HepG2 (cell line): ENCODE data around the gene GRB7. TPM values are rescaled to one million over a fixed set of nuclear protein-coding genes. Genes with fewer than 3 reads are reported as not detected.

ENCODE experiments used
- ARNT2 ChIP-seq: sonication (generic); formaldehyde crosslinking; IDR thresholded peaks from 2 replicates; pipeline ENCODE4 v1.8.0; 2022; ENCODE audit warnings: mild to moderate bottlenecking, low read depth, missing genetic modification reagents, moderate library complexity
- FOXA1 ChIP-seq, 2 experiments: fragments of 450-650 bp in 1 of 2; sonication (generic) in 1 of 2; formaldehyde crosslinking in 1 of 2; IDR thresholded peaks; 2 replicates each; pipeline versions ENCODE4 v1.4.0 to v1.6.1; 2016 to 2020; ENCODE audit warnings: missing genetic modification reagents in 1 of 2
- FOXM1 ChIP-seq: sonication (generic); formaldehyde crosslinking; IDR thresholded peaks from 2 replicates; pipeline ENCODE4 v1.5.0; 2020; ENCODE audit warnings: missing genetic modification reagents
- ISX ChIP-seq: sonication (generic); formaldehyde crosslinking; conservative IDR thresholded peaks from 2 replicates; pipeline ENCODE4 v1.5.0; 2020; ENCODE audit warnings: missing genetic modification reagents
- MATR3 ChIP-seq: sonication (generic); formaldehyde crosslinking; IDR thresholded peaks from 2 replicates; pipeline ENCODE4 v1.4.0; 2020; ENCODE audit warnings: missing genetic modification reagents
- MTERF4 ChIP-seq: sonication (generic); formaldehyde crosslinking; IDR thresholded peaks from 2 replicates; pipeline ENCODE4 v1.8.0; 2023; ENCODE audit warnings: mild to moderate bottlenecking, missing genetic modification reagents
- NBN ChIP-seq: fragments of 450-650 bp; conservative IDR thresholded peaks from 2 replicates; pipeline ENCODE4 v1.6.1; 2017
- PRMT3 ChIP-seq: sonication (generic); formaldehyde crosslinking; IDR thresholded peaks from 2 replicates; pipeline ENCODE4 v1.8.1; 2022; ENCODE audit warnings: low read depth, mild to moderate bottlenecking, moderate library complexity, missing genetic modification reagents, borderline replicate concordance
- SSRP1 ChIP-seq: IDR thresholded peaks from 2 replicates; pipeline ENCODE4 v1.6.1; 2016; ENCODE audit warnings: control low read depth
- STAT5B ChIP-seq: sonication (generic); formaldehyde crosslinking; IDR thresholded peaks from 2 replicates; pipeline ENCODE4 v1.4.0; 2020; ENCODE audit warnings: missing genetic modification reagents
- ZNF101 ChIP-seq: sonication (generic); formaldehyde crosslinking; IDR thresholded peaks from 2 replicates; pipeline ENCODE4 v1.4.0; 2020; ENCODE audit warnings: mild to moderate bottlenecking, low read depth, missing genetic modification reagents, borderline replicate concordance
- ZNF225 ChIP-seq: sonication (generic); formaldehyde crosslinking; IDR thresholded peaks from 2 replicates; pipeline ENCODE4 v1.4.0; 2020; ENCODE audit warnings: mild to moderate bottlenecking, missing genetic modification reagents
- ZNF234 ChIP-seq: sonication (generic); formaldehyde crosslinking; conservative IDR thresholded peaks from 2 replicates; pipeline ENCODE4 v1.5.1; 2020; ENCODE audit warnings: mild to moderate bottlenecking, missing genetic modification reagents
- ZNF446 ChIP-seq: sonication (generic); formaldehyde crosslinking; IDR thresholded peaks from 2 replicates; pipeline ENCODE4 v1.5.0; 2020; ENCODE audit warnings: mild to moderate bottlenecking, missing genetic modification reagents
- ZNF550 ChIP-seq: sonication (generic); formaldehyde crosslinking; IDR thresholded peaks from 2 replicates; pipeline ENCODE4 v1.4.0; 2020; ENCODE audit warnings: mild to moderate bottlenecking, missing genetic modification reagents, borderline replicate concordance
- ZNF564 ChIP-seq: sonication (generic); formaldehyde crosslinking; IDR thresholded peaks from 2 replicates; pipeline ENCODE4 v1.8.1; 2023; ENCODE audit warnings: mild to moderate bottlenecking, missing genetic modification reagents
- ZNF720 ChIP-seq: sonication (generic); formaldehyde crosslinking; IDR thresholded peaks from 2 replicates; pipeline ENCODE4 v1.4.0; 2020; ENCODE audit warnings: missing genetic modification reagents
- ZNF746 ChIP-seq: sonication (generic); formaldehyde crosslinking; IDR thresholded peaks from 2 replicates; pipeline ENCODE4 v1.8.0; 2022; ENCODE audit warnings: mild to moderate bottlenecking, missing genetic modification reagents
- ZNF883 ChIP-seq: sonication (generic); formaldehyde crosslinking; IDR thresholded peaks from 2 replicates; pipeline ENCODE4 v1.5.1; 2020; ENCODE audit warnings: mild to moderate bottlenecking, missing genetic modification reagents; ENCODE audit errors: not compliant biosample characterization
- ZZZ3 ChIP-seq: sonication (generic); formaldehyde crosslinking; IDR thresholded peaks from 2 replicates; pipeline ENCODE4 v1.4.0; 2020; ENCODE audit warnings: missing genetic modification reagents, mild to moderate bottlenecking, borderline replicate concordance
- polyA plus RNA-seq, 8 experiments: library from polyadenylated mRNA; depleted of rRNA in 3 of 8; stranded (reverse) in 7 of 8; unstranded in 1 of 8; fragments of >200 nt; fragmentation: Illumina TruSeq in 4 of 8; extraction: Trizol in 4 of 8; gene quantifications; 2 replicates each; pipeline versions ENCODE4 v1.2.1 to v1.2.3, GENCODE V29; 2011 to 2016; ENCODE audit warnings: low read depth in 4 of 8, missing spikeins in 1 of 8, mixed read lengths in 1 of 8; ENCODE audit not compliant: insufficient read depth in 1 of 8
- total RNA-seq, 5 experiments: library from RNA; depleted of rRNA; stranded (reverse); fragments of >200 nt; fragmentation: Illumina TruSeq; extraction: Trizol; gene quantifications; 2 replicates each; pipeline ENCODE4 v1.2.3, GENCODE V29; 2016; ENCODE audit warnings: low read depth in 1 of 5
- TF ChIP-seq, protein P1 (sequence below): sonication (generic); formaldehyde crosslinking; conservative IDR thresholded peaks from 2 replicates; pipeline ENCODE4 v1.8.0; 2022; ENCODE audit warnings: low read depth, missing genetic modification reagents
- TF ChIP-seq, protein P2 (sequence below), 2 experiments: sonication (generic) in 1 of 2; formaldehyde crosslinking in 1 of 2; IDR thresholded peaks; 2 replicates each; pipeline versions ENCODE4 v1.6.1 to v1.9.0; 2014 to 2022; ENCODE audit warnings: antibody characterized with exemption in 1 of 2, borderline replicate concordance in 1 of 2, inconsistent platforms in 1 of 2, low read depth in 1 of 2, missing genetic modification reagents in 1 of 2

Gene GRB7
- total and polyA plus RNA-seq, 2 of the 13 experiments (the other 11 are each of a cell fraction or from before 2014, with no cell fraction given): 60.2 to 77.7 TPM

- TF ChIP-seq PRMT3: 0 out of 2 replicates have a peak, but pooled peaks have one; percentile 50
- TF ChIP-seq ZNF720 (CRISPR knock-in tag): 0 out of 2 replicates have a peak, but pooled peaks have one; percentile 48
- TF ChIP-seq, protein P1, sequence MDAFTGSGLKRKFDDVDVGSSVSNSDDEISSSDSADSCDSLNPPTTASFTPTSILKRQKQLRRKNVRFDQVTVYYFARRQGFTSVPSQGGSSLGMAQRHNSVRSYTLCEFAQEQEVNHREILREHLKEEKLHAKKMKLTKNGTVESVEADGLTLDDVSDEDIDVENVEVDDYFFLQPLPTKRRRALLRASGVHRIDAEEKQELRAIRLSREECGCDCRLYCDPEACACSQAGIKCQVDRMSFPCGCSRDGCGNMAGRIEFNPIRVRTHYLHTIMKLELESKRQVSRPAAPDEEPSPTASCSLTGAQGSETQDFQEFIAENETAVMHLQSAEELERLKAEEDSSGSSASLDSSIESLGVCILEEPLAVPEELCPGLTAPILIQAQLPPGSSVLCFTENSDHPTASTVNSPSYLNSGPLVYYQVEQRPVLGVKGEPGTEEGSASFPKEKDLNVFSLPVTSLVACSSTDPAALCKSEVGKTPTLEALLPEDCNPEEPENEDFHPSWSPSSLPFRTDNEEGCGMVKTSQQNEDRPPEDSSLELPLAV (CRISPR knock-in tag): no peak
- no peak for TF ChIP-seq MATR3 (CRISPR knock-in tag)
- TF ChIP-seq NBN: no peak
- TF ChIP-seq MTERF4 (CRISPR knock-in tag): peak; percentile 61
- no peak for TF ChIP-seq STAT5B (CRISPR knock-in tag)
- no peak for TF ChIP-seq ARNT2 (CRISPR knock-in tag)
- TF ChIP-seq ISX (CRISPR knock-in tag): no peak
- TF ChIP-seq FOXM1 (CRISPR knock-in tag): no peak
- no peak for TF ChIP-seq ZNF101
- 0 out of 2 replicates have a peak, but pooled peaks have one; percentile 24 for TF ChIP-seq ZNF550
- TF ChIP-seq FOXA1 (IDR thresholded peaks at IDR 0.05): no peak
- no peak for TF ChIP-seq FOXA1 (CRISPR knock-in tag; IDR thresholded peaks at IDR 0.05)
- TF ChIP-seq ZNF446 (CRISPR knock-in tag): peak; percentile 94; the same call in 1 of the 2 replicates
- TF ChIP-seq SSRP1 (CRISPR knock-in tag): no peak
- peak; percentile 82; the same call in 1 of the 2 replicates for TF ChIP-seq ZNF225 (CRISPR knock-in tag)
- no peak for TF ChIP-seq ZNF883 (CRISPR knock-in tag)
- no peak for TF ChIP-seq ZNF234 (CRISPR knock-in tag)
- 0 out of 2 replicates have a peak, but pooled peaks have one; percentile 63 for TF ChIP-seq ZNF746 (CRISPR knock-in tag)
- TF ChIP-seq, protein P2, sequence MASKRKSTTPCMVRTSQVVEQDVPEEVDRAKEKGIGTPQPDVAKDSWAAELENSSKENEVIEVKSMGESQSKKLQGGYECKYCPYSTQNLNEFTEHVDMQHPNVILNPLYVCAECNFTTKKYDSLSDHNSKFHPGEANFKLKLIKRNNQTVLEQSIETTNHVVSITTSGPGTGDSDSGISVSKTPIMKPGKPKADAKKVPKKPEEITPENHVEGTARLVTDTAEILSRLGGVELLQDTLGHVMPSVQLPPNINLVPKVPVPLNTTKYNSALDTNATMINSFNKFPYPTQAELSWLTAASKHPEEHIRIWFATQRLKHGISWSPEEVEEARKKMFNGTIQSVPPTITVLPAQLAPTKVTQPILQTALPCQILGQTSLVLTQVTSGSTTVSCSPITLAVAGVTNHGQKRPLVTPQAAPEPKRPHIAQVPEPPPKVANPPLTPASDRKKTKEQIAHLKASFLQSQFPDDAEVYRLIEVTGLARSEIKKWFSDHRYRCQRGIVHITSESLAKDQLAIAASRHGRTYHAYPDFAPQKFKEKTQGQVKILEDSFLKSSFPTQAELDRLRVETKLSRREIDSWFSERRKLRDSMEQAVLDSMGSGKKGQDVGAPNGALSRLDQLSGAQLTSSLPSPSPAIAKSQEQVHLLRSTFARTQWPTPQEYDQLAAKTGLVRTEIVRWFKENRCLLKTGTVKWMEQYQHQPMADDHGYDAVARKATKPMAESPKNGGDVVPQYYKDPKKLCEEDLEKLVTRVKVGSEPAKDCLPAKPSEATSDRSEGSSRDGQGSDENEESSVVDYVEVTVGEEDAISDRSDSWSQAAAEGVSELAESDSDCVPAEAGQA (IDR thresholded peaks at IDR 0.05; ENCODE audit: low read depth): peak; percentile 9; the same call in 1 of the 2 replicates
- TF ChIP-seq, protein P2 (CRISPR knock-in tag; IDR thresholded peaks at IDR 0.05; ENCODE audit: borderline replicate concordance): no peak
- TF ChIP-seq ZNF564 (CRISPR knock-in tag): no peak
- 0 out of 2 replicates have a peak, but pooled peaks have one; percentile 9 for TF ChIP-seq ZZZ3 (CRISPR knock-in tag)
Observed at GRCh38 chr17:39753514-39754160, 15.9 kb downstream of the GRB7 start (continued).
